OCI-M1 (cell line): Measurements from ENCODE around the gene SKIC3.

Source experiments
- DNase-seq: peaks from one replicate; lab custom pipeline; 2025; lab: John Stamatoyannopoulos, UW

Gene SKIC3

GRCh38 chr5:95554647-95555548, at the start of gene SKIC3, which contains the start of gene ARSK:
SKIC3 (minus strand) TSS chr5:95554977; CDS start chr5:95547150, 7,827 bp downstream.
ARSK (plus strand) TSS chr5:95555101; CDS start chr5:95555279, 178 bp downstream.
- DNase-seq: peak; percentile 99

- no peak for DNase-seq
These were observed 45.8 kb upstream of the SKIC3 start for GRCh38 chr5:95600557-95600956.

GRCh38 chr5:95599252-95599651, 44.5 kb upstream of the SKIC3 start:
- no peak for DNase-seq

GRCh38 chr5:95595289-95595931, 40.6 kb upstream of the SKIC3 start:
- no peak for DNase-seq

GRCh38 chr5:95591490-95591901, 36.7 kb upstream of the SKIC3 start:
- DNase-seq: no peak

GRCh38 chr5:95590880-95591279, 36.1 kb upstream of the SKIC3 start:
- peak; percentile 23 for DNase-seq

- peak; percentile 10 for DNase-seq
These were observed 29.2 kb upstream of the SKIC3 start for GRCh38 chr5:95583992-95584391.

GRCh38 chr5:95581576-95581975, 26.8 kb upstream of the SKIC3 start:
- no peak for DNase-seq

- DNase-seq: no peak
These were observed 17.2 kb upstream of the SKIC3 start for GRCh38 chr5:95572016-95572415.

GRCh38 chr5:95565280-95565920, 10.6 kb upstream of the SKIC3 start:
- no peak for DNase-seq

GRCh38 chr5:95564450-95564849, 9.7 kb upstream of the SKIC3 start:
- DNase-seq: no peak

- no peak for DNase-seq
These were observed 8.6 kb upstream of the SKIC3 start for GRCh38 chr5:95563367-95563766.

GRCh38 chr5:95562282-95562681, 7.5 kb upstream of the SKIC3 start:
- no peak for DNase-seq

GRCh38 chr5:95557841-95558240, 3.1 kb upstream of the SKIC3 start:
- DNase-seq: peak; percentile 20

GRCh38 chr5:95555553-95555952, 776 bp upstream of the SKIC3 start:
- no peak for DNase-seq

- no peak for DNase-seq
These were observed 488 bp downstream of the SKIC3 start for GRCh38 chr5:95554331-95554646.

- no peak for DNase-seq
These were observed 5.7 kb downstream of the SKIC3 start for GRCh38 chr5:95549030-95549429.

- DNase-seq: peak; percentile 72
These were observed 11.6 kb downstream of the SKIC3 start for GRCh38 chr5:95543017-95543705.

- DNase-seq: no peak
These were observed 17.3 kb downstream of the SKIC3 start for GRCh38 chr5:95537501-95537900.

GRCh38 chr5:95533761-95534160, 21.0 kb downstream of the SKIC3 start:
- DNase-seq: no peak

- DNase-seq: no peak
These were observed 21.7 kb downstream of the SKIC3 start for GRCh38 chr5:95533106-95533505.

- no peak for DNase-seq
These were observed 22.4 kb downstream of the SKIC3 start for GRCh38 chr5:95532415-95532814.
